ENCODE data around the gene MAP4K5. TPM values are rescaled to one million over a fixed set of nuclear protein-coding genes. Genes with fewer than 3 reads are reported as not detected.

MAP4K5 gene
- total and polyA plus RNA-seq, 4 donors = 7.7 to 47.1 (median 19.3) TPM

- no peak for DNase-seq (ENCODE audit: low spot score)
- no peak overlapping the region for H3K27ac ChIP-seq (ENCODE audit: low read depth in 1 of 2, low read length in 2 of 2)
- H3K36me3 ChIP-seq (ENCODE audit: control insufficient read depth in 4 of 4, insufficient read depth in 3 of 4, low read depth in 1 of 4, low read length in 3 of 4) = peaks cover 0 to 3% (median 0%) of the 10 kb centered on the region in 4 donors
- no peak overlapping the region for H3K9ac ChIP-seq (ENCODE audit: low read depth in 1 of 2, low read length in 2 of 2)
- TF ChIP-seq CTCF (IDR thresholded peaks at IDR 0.05; ENCODE audit: low read depth, low read length, missing input control) (no peak), RXRA (IDR thresholded peaks at IDR 0.05) (no peak), NR2F2 (IDR thresholded peaks at IDR 0.05) (no peak), HNF4G (IDR thresholded peaks at IDR 0.05) (no peak), YY1 (IDR thresholded peaks at IDR 0.05) (no peak), ATF3 (IDR thresholded peaks at IDR 0.05) (no peak), EGR1 (IDR thresholded peaks at IDR 0.05; ENCODE audit: low read depth in 2 of 2) (no peak), RAD21 (IDR thresholded peaks at IDR 0.05) (no peak), GABPA (IDR thresholded peaks at IDR 0.05 in 1 of 2, conservative IDR thresholded peaks at IDR 0.05 in 1 of 2) (no peak), SP1 (IDR thresholded peaks at IDR 0.05) (no peak), FOXA2 (IDR thresholded peaks at IDR 0.05) (no peak), HNF4A (conservative IDR thresholded peaks at IDR 0.05) (no peak), JUND (IDR thresholded peaks at IDR 0.05) (no peak), FOXA1 (IDR thresholded peaks at IDR 0.05) (no peak), MAX (IDR thresholded peaks at IDR 0.05) (no peak)
- no peak overlapping the region for H3K4me3 ChIP-seq (ENCODE audit: low read depth in 1 of 3, low read length in 3 of 3)
- 83% methylated on average over 2 of the region's 2 CpGs for WGBS
- H3K9me3 ChIP-seq (ENCODE audit: control insufficient read depth in 4 of 4, low read length in 3 of 4) = no peaks in the 10 kb centered on the region
- H3K4me1 ChIP-seq (ENCODE audit: control insufficient read depth in 4 of 4, insufficient read depth in 4 of 4, low read length in 3 of 4) = peaks cover 0 to 5% (median 0%) of the 10 kb centered on the region in 4 donors
- no peaks in the 10 kb centered on the region for H3K27me3 ChIP-seq (ENCODE audit: control insufficient read depth in 4 of 4, insufficient read depth in 4 of 4, low read length in 3 of 4)
Observed at GRCh38 chr14:50524060-50524459, 8.3 kb downstream of the MAP4K5 start.

GRCh38 chr14:50523271-50524041, 8.9 kb downstream of the MAP4K5 start:
- Histone ChIP-seq H3K27ac (ENCODE audit: low read depth in 1 of 2, low read length in 2 of 2) (no peak overlapping the region), H3K36me3 (ENCODE audit: control insufficient read depth in 4 of 4, insufficient read depth in 3 of 4, low read depth in 1 of 4, low read length in 3 of 4) (peaks cover 0 to 3% (median 0%) of the 10 kb centered on the region in 4 donors), H3K27me3 (ENCODE audit: control insufficient read depth in 4 of 4, insufficient read depth in 4 of 4, low read length in 3 of 4) (no peaks in the 10 kb centered on the region), H3K9ac (ENCODE audit: low read depth in 1 of 2, low read length in 2 of 2) (no peak overlapping the region), H3K4me3 (ENCODE audit: low read depth in 1 of 3, low read length in 3 of 3) (no peak overlapping the region), H3K9me3 (ENCODE audit: control insufficient read depth in 4 of 4, low read length in 3 of 4) (no peaks in the 10 kb centered on the region), H3K4me1 (ENCODE audit: control insufficient read depth in 4 of 4, insufficient read depth in 4 of 4, low read length in 3 of 4) (peaks cover 0 to 3% (median 0%) of the 10 kb centered on the region in 4 donors)
- DNase-seq (ENCODE audit: low spot score) = no peak
- 94% methylated on average over 5 of the region's 5 CpGs for WGBS
- TF ChIP-seq CTCF (IDR thresholded peaks at IDR 0.05; ENCODE audit: low read depth, low read length, missing input control) (no peak), FOXA2 (IDR thresholded peaks at IDR 0.05) (no peak), ZBTB33 (IDR thresholded peaks at IDR 0.05) (no peak)

Data from liver (tissue), 9 donors.